Fibroblast of villous mesenchyme (primary cell): Measurements from ENCODE around the gene S100A16. TPM values are rescaled to one million over a fixed set of nuclear protein-coding genes. Genes with fewer than 3 reads are reported as not detected.

Experiments
- DNase-seq: peaks from one replicate; pipeline ENCODE4 v3.0.0-alpha.2; 2010; ENCODE audit warnings: low read depth
- H3K4me3 ChIP-seq: 2 replicates; pipeline ENCODE4 v1.5.1; 2011; ENCODE audit warnings: low read depth, mild to moderate bottlenecking, low read length
- total RNA-seq: library from RNA; depleted of rRNA; stranded (reverse); fragments of >200 nt; gene quantifications from 2 replicates; pipeline ENCODE4 v1.2.3, GENCODE V29; 2012
- TF ChIP-seq, protein P1 (sequence below): IDR thresholded peaks from 2 replicates; pipeline ENCODE4 v1.5.1; 2012; ENCODE audit warnings: low read depth, mild to moderate bottlenecking, low read length; ENCODE audit not compliant: insufficient read depth

Gene S100A16
- total RNA-seq, 1 donor, result 206 TPM

DNA sequence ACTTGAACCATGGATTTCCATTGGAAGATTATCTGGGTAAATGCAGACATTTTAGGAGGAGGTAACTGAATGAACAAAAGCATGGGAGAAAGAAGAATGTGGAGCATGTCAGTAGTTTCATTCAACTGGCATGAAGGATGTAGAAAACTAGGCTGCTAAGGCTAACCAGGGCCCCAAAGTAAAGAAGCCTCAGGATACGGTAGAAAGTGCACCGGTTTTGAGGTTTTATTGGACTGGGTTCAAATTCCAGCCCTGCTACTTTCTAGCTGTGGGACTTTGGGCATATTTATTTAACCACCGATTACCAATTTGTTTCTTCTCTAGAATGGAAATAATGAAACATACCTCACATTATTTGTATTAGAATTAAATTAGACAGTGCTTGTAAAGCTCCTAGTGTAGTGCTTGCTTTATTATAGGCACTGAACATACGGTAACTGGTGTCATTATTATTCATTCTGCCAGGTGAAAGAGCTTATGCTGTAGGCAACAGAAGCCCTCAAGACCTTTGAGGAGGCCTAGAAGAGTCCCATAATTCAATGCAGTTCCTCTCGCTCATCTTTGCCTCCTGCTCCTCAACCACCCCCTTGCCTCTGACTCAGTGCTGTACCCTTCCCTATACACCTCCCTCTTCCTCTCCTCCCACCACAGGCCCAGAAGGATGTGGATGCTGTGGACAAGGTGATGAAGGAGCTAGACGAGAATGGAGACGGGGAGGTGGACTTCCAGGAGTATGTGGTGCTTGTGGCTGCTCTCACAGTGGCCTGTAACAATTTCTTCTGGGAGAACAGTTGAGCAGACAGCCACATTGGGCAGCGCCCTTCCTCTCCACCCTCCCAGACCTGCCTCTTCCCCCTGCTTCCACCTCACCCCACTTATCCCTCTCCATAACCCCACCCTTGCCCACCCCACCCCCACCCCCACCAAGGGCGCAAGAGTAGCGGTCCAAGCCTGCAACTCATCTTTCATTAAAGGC, 18.4 kb upstream of the S100A16 start:
- no peak for DNase-seq
- TF ChIP-seq, protein P1, sequence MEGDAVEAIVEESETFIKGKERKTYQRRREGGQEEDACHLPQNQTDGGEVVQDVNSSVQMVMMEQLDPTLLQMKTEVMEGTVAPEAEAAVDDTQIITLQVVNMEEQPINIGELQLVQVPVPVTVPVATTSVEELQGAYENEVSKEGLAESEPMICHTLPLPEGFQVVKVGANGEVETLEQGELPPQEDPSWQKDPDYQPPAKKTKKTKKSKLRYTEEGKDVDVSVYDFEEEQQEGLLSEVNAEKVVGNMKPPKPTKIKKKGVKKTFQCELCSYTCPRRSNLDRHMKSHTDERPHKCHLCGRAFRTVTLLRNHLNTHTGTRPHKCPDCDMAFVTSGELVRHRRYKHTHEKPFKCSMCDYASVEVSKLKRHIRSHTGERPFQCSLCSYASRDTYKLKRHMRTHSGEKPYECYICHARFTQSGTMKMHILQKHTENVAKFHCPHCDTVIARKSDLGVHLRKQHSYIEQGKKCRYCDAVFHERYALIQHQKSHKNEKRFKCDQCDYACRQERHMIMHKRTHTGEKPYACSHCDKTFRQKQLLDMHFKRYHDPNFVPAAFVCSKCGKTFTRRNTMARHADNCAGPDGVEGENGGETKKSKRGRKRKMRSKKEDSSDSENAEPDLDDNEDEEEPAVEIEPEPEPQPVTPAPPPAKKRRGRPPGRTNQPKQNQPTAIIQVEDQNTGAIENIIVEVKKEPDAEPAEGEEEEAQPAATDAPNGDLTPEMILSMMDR, result no peak
- H3K4me3 ChIP-seq, result no peak overlapping the region

DNA sequence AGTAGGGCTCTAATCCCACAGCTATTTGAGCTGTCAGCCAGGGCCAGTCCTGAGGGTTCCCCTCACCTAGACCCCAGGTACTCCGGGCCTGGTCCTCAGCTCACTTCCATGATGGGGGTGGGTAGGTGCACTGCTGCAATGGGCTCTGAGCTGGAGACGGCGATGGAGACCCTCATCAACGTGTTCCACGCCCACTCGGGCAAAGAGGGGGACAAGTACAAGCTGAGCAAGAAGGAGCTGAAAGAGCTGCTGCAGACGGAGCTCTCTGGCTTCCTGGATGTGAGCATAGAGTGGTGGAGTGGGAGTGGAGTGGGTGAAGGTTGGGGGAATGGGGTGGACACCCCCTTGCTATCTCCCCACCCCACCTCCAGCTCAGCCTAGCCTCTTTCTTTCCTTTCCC, 17.4 kb upstream of the S100A16 start:
- H3K4me3 ChIP-seq, result no peak overlapping the region
- TF ChIP-seq, protein P1, result no peak
- no peak for DNase-seq

DNA sequence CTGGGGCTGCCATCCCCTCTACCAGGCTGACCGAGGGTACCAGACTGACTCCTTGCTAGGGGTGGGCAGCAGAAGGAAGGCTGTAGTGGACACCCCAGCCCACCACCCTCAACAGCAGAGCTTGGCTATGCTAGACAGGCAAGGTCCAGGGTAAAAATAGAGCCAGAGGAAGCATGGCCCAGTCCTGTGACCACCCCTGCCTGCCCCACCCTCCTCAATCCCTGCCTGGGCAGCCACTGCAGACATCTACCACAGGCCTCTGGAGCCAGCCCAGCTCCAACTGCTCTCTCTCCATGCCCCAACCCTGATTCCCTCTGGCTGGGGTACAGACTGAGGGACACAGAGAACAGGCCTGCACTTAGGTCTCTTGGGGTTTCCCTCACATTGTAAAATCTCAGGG, 17.0 kb upstream of the S100A16 start:
- TF ChIP-seq, protein P1, result no peak
- H3K4me3 ChIP-seq, result no peak overlapping the region
- no peak for DNase-seq

DNA sequence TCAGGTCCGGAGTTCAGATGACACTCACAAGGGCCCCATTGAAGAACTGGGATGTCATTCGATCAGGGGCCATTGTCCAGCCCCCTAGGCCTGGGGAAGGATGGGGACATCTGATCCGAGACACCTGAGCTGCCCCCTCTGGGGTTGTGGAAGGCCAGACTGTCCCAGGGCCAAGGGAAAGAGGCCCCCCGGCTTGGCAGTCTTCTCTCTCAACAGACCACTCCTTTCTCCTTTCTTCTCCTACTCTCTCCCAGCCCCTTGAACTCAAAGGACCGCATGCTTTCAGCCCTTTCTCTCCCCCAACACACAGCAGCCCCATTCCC, 16.4 kb upstream of the S100A16 start:
- no peak for DNase-seq
- TF ChIP-seq, protein P1, result no peak
- H3K4me3 ChIP-seq, result no peak overlapping the region

DNA sequence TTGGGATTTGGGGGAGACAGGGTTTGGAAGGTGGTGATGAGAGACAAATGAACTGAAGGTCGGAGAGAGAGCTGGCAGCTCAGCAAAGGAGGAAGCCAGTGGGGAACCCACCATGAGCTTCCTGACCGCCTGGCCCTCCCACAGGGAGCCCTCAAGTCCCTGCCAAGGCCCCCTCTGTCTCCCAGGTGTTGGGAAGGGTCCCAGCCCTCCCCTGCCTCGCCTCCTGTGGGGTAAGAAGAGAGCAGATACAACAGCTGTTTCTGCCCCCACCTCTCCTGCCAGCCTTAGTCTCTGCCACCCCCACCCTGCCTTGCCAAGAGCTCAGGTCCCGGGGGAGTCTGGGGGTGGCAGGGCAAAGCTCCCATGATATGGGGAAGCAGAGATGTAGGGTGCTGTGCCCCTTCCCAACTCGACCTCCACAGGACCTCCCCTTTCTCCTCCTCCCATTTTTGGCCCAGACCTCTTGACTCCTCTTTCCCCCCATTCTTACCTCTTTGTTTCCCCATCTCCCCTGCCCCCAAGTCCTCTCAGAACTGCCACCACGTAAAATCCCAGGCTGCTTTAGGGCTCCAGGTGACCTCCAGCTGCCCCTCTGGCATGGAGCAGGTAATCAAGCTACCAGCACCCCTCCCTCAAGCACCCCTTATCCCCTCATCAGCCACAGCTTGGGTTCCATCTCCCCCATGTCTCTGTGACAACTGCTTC, 15.9 kb upstream of the S100A16 start:
- no peak overlapping the region for H3K4me3 ChIP-seq
- TF ChIP-seq, protein P1, result no peak
- DNase-seq, result no peak

DNA sequence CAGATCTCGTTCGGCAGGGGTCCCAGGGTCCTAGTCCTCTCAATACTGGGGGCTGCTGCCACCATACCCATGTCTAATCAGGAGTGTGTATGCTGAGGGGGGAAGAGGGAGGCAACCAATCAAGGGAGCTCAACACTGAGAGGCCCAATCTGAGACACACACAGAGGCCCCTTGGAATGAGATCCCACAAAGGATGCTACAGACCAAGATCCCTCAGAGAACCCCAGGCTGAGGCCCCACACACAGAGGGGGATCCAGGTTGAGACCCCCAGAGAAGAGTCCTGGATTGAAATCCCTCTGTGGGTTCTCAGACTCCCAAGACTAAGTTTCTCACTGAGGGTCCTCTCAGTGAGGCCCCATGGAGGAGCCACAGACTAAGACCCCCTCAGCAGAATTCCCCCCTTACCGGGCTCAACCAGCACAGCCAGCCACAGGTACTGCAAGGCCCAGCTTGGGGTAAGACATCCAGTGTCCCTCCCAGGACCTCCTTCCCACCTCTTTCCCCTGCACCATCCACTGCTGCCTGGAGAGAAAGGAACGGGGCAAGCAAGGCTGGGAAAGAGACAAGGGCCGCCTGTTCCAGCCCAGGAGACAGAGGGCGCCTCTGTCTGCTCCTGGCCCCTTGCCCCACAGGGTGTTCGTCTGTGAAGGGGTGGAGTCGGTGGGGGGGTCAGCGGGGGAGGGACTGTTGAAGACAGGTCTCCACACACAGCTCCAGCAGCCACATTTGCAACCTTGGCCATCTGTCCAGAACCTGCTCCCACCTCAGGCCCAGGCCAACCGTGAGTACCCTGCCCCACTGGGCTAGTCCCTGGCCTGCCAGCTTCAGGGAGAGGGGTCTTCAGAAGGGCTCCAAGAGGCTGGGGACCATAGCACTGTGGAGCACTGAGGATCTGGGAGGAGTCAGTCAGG, 15.0 kb upstream of the S100A16 start, which contains the start of gene S100A1:
TSS of gene S100A1 (plus strand) at position 720 of the 912 bp plus-strand sequence. CDS start 2,088 bp downstream, outside the sequence.
- DNase-seq, result no peak
- TF ChIP-seq, protein P1, result no peak
- peak within 1 kb of the TSS; percentile 69 for H3K4me3 ChIP-seq
